CD14-positive monocyte (primary cell): ENCODE results near the gene PDE1C. TPM values are rescaled to one million over a fixed set of nuclear protein-coding genes. Genes with fewer than 3 reads are reported as not detected.

Experiments used
- DNase-seq, 3 donors: peaks; one replicate each; pipeline ENCODE4 v3.0.0-alpha.2; 2011 to 2022
- H2AFZ ChIP-seq: 2 replicates; pipeline ENCODE4 v1.6.0; 2012; ENCODE audit warnings: mild to moderate bottlenecking, low read depth, low read length, inconsistent platforms; ENCODE audit not compliant: insufficient read depth, poor library complexity, severe bottlenecking
- H3K27ac ChIP-seq, 2 donors: 1 replicate in 1 of 2; 2 replicates in 1 of 2; pipeline ENCODE4 v1.5.1; 2012 to 2013; ENCODE audit warnings: low read length in 2 of 2, control low read depth in 1 of 2, inconsistent platforms in 1 of 2, low read depth in 1 of 2, mild to moderate bottlenecking in 1 of 2
- H3K27me3 ChIP-seq, 2 donors: one replicate each; pipeline versions ENCODE4 v1.6.0 to v1.6.1; 2011 to 2013; ENCODE audit warnings: low read length in 2 of 2; ENCODE audit not compliant: control insufficient read depth in 2 of 2, insufficient read depth in 2 of 2
- H3K36me3 ChIP-seq, 2 donors: replicated peaks in 1 of 2; 1 replicate in 1 of 2; 2 replicates in 1 of 2; pipeline versions ENCODE4 v1.5.1 to v1.6.1; 2012 to 2013; ENCODE audit warnings: low read length in 2 of 2, control low read depth in 1 of 2, inconsistent platforms in 1 of 2, mild to moderate bottlenecking in 1 of 2; ENCODE audit not compliant: insufficient read depth in 2 of 2, control insufficient read depth in 1 of 2
- H3K4me1 ChIP-seq, 2 donors: 1 replicate in 1 of 2; 2 replicates in 1 of 2; pipeline versions ENCODE4 v1.5.1 to v1.6.1; 2012 to 2013; ENCODE audit warnings: low read length in 2 of 2, control low read depth in 1 of 2, inconsistent platforms in 1 of 2, mild to moderate bottlenecking in 1 of 2, moderate library complexity in 1 of 2; ENCODE audit not compliant: insufficient read depth in 2 of 2, control insufficient read depth in 1 of 2
- H3K4me2 ChIP-seq: replicated peaks from 2 replicates; pipeline ENCODE3; 2012; ENCODE audit warnings: low read length, moderate library complexity, mild to moderate bottlenecking; ENCODE audit not compliant: poor library complexity, severe bottlenecking; ENCODE audit errors: extremely low read depth
- H3K4me3 ChIP-seq, 3 experiments: fragments of 200-600 bp in 1 of 3; sonication (generic) in 1 of 3; replicated peaks in 1 of 3; 1 replicate in 2 of 3; 2 replicates in 1 of 3; pipeline ENCODE4 v1.5.1; 2011 to 2013; ENCODE audit warnings: low read length in 3 of 3, mild to moderate bottlenecking in 3 of 3, control low read depth in 2 of 3, low read depth in 2 of 3, inconsistent platforms in 1 of 3, moderate library complexity in 1 of 3
- H3K79me2 ChIP-seq: 2 replicates; pipeline ENCODE4 v1.6.0; 2012; ENCODE audit warnings: mild to moderate bottlenecking, control low read depth, inconsistent platforms, low read length, moderate library complexity; ENCODE audit not compliant: insufficient read depth
- H3K9ac ChIP-seq: 2 replicates; pipeline ENCODE4 v1.6.0; 2017; ENCODE audit warnings: low read length, mild to moderate bottlenecking; ENCODE audit not compliant: insufficient read depth, poor library complexity, severe bottlenecking
- H3K9me3 ChIP-seq, 2 donors: replicated peaks in 1 of 2; 1 replicate in 1 of 2; 2 replicates in 1 of 2; pipeline versions ENCODE4 v1.5.1 to v1.6.1; 2012 to 2013; ENCODE audit warnings: low read length in 2 of 2, control low read depth in 1 of 2; ENCODE audit not compliant: control insufficient read depth in 1 of 2, insufficient read depth in 1 of 2
- H4K20me1 ChIP-seq: 2 replicates; pipeline ENCODE4 v1.6.0; 2012; ENCODE audit warnings: mild to moderate bottlenecking, low read length, control low read depth, moderate library complexity; ENCODE audit not compliant: insufficient read depth
- H3K27ac Mint-ChIP-seq, 7 donors: one replicate each; pipeline ENCODE4 v1.8.0; 2020; ENCODE audit warnings: mild to moderate bottlenecking in 7 of 7, mixed read lengths in 7 of 7, moderate library complexity in 6 of 7, inconsistent platforms in 2 of 7
- H3K27me3 Mint-ChIP-seq, 3 donors: one replicate each; pipeline ENCODE4 v1.8.0; 2021 to 2022; ENCODE audit warnings: low read depth in 3 of 3, mild to moderate bottlenecking in 3 of 3, mixed read lengths in 3 of 3, moderate library complexity in 3 of 3, inconsistent platforms in 1 of 3
- H3K36me3 Mint-ChIP-seq, 2 donors: one replicate each; pipeline ENCODE4 v1.8.0; 2020; ENCODE audit warnings: mixed read lengths in 2 of 2, inconsistent platforms in 1 of 2, mild to moderate bottlenecking in 1 of 2
- H3K4me1 Mint-ChIP-seq: one replicate; pipeline ENCODE4 v1.8.0; 2020; ENCODE audit warnings: mild to moderate bottlenecking, mixed read lengths
- H3K4me3 Mint-ChIP-seq, 2 donors: one replicate each; pipeline ENCODE4 v1.8.0; 2020; ENCODE audit warnings: mild to moderate bottlenecking in 2 of 2, mixed read lengths in 2 of 2, moderate library complexity in 1 of 2
- H3K9me3 Mint-ChIP-seq, 7 donors: one replicate each; pipeline ENCODE4 v1.8.0; 2020 to 2022; ENCODE audit warnings: mixed read lengths in 7 of 7, mild to moderate bottlenecking in 6 of 7, moderate library complexity in 6 of 7, inconsistent platforms in 2 of 7
- CTCF ChIP-seq: fragments of 200-600 bp; IDR thresholded peaks from one replicate; pipeline ENCODE4 v1.8.0; 2022; ENCODE audit warnings: antibody characterized with exemption, mild to moderate bottlenecking
- WGBS: methylation state at CpG from one replicate; pipeline ENCODE4 v1.1.5; 2013; ENCODE audit warnings: missing lambda C conversion rate; ENCODE audit not compliant: insufficient coverage; 5-methylcytosine and 5-hydroxymethylcytosine counted together
- intact Hi-C, 2 donors: fragments of 100-400 bp; cut with micrococcal nuclease; formaldehyde crosslinking; loops; one replicate each; pipeline versions ENCODE4 v1.15.0 to v1.15.1; 2023
- polyA plus RNA-seq, 3 donors: library from polyadenylated mRNA; depleted of rRNA in 1 of 3; unstranded in 2 of 3; stranded (reverse) in 1 of 3; fragments of 300-500 nt in 2 of 3; fragments of >200 nt in 1 of 3; fragmentation: Illumina TruSeq in 2 of 3; gene quantifications; 1 replicate in 2 of 3; 2 replicates in 1 of 3; pipeline ENCODE4 v1.2.3, GENCODE V29; 2012 to 2021

Gene PDE1C
- polyA plus RNA-seq, 3 donors = not detected

GRCh38 chr7:32117837-32118236 is 47.6 kb upstream of the PDE1C start:
- H3K4me1 Mint-ChIP-seq = no peaks in the 10 kb centered on the region
- Histone ChIP-seq H3K9me3 (peaks cover 4 to 11% of the 10 kb centered on the region in 2 donors), H3K79me2 (no peaks in the 10 kb centered on the region), H3K9ac (no peak overlapping the region), H3K4me1 (no peaks in the 10 kb centered on the region), H3K27ac (no peak overlapping the region), H2AFZ (no peak overlapping the region), H3K4me2 (no peak overlapping the region), H3K4me3 (no peak overlapping the region), H3K36me3 (no peaks in the 10 kb centered on the region), H3K27me3 (no peaks in the 10 kb centered on the region), H4K20me1 (no peaks in the 10 kb centered on the region)
- no peak for DNase-seq
- H3K27ac Mint-ChIP-seq = no peak overlapping the region
- H3K36me3 Mint-ChIP-seq = no peaks in the 10 kb centered on the region
- peaks cover 0 to 2% (median 0%) of the 10 kb centered on the region in 3 donors for H3K27me3 Mint-ChIP-seq
- TF ChIP-seq CTCF = no peak
- intact Hi-C loops = no loop called here
- no peak overlapping the region for H3K4me3 Mint-ChIP-seq
- WGBS = 100% methylated on average over 2 of the region's 2 CpGs
- H3K9me3 Mint-ChIP-seq = peaks cover 6 to 22% (median 16%) of the 10 kb centered on the region in 7 donors

- Histone ChIP-seq H3K27ac (no peak overlapping the region), H3K4me2 (no peak overlapping the region), H2AFZ (no peak overlapping the region), H3K4me3 (no peak overlapping the region), H3K9me3 (peaks cover 9 to 16% of the 10 kb centered on the region in 2 donors), H3K27me3 (no peaks in the 10 kb centered on the region), H3K9ac (no peak overlapping the region), H4K20me1 (no peaks in the 10 kb centered on the region), H3K79me2 (no peaks in the 10 kb centered on the region), H3K36me3 (no peaks in the 10 kb centered on the region), H3K4me1 (no peaks in the 10 kb centered on the region)
- Mint-ChIP-seq H3K27ac (no peak overlapping the region), H3K4me3 (no peak overlapping the region), H3K4me1 (no peaks in the 10 kb centered on the region), H3K27me3 (peaks cover 0 to 2% (median 0%) of the 10 kb centered on the region in 3 donors), H3K9me3 (peaks cover 4 to 28% (median 13%) of the 10 kb centered on the region in 7 donors), H3K36me3 (no peaks in the 10 kb centered on the region)
- TF ChIP-seq CTCF = no peak
- no peak for DNase-seq
- intact Hi-C loops = no loop called here
These were observed 46.2 kb upstream of the PDE1C start for GRCh38 chr7:32116436-32116835.
